DMS53 treated with DMSO at 0.1 percent for 48 hours (cell line): ENCODE data around the gene PRKD2.
A peak's percentile ranks its signal among the peaks of the same experiment; 100 is the strongest.

ENCODE experiments used
- DNase-seq: peaks from one replicate; lab custom pipeline; 2025; ENCODE audit not compliant: unreplicated experiment; lab: John Stamatoyannopoulos, UW

PRKD2 gene

DNA sequence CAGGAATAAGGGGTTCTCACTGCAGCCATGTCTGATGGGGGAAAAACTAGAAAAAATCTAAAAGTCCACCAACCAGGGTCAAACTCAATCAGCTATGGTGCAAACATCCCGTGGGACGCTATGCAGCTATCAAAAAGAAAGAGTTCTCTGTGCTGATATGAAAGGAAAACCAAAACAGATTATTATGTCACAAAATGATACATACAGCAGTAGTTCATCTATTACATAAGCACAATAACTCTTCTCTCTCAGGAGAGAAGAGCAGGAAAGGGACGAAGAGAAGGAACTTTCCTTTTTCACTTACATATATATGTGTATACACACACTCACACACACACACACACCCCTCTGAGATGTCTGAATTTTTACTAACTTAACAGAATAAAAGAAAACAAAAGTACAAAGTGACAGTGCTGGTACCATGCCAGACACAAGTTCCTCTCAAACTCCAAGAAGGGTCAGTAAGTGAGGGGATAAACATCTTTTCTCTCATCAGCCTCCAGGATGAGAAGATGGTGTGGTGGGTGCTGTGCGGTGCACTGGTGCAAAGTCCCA is 26.1 kb upstream of the PRKD2 start:
- DNase-seq, result no peak

DNA sequence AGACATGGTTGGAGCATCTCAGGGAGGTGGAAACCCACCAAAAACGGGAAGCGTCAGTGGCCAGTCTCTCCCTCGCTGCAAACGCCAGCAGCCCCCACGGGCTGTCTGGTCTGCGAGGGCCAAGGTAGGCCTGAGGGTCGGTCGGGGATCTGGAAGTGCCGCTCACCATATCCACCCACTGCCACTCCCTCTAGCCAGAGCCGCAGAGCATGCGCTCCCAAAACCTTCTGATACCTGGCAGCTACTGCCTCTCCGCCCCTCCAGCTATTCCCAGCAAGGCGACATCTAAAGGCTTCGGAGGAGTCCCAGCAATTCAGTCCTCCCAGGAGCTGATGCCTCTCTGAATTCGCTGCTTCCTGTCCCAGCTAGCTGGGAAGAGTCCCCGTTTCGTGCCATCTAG is 24.5 kb upstream of the PRKD2 start:
- DNase-seq, result no peak

DNA sequence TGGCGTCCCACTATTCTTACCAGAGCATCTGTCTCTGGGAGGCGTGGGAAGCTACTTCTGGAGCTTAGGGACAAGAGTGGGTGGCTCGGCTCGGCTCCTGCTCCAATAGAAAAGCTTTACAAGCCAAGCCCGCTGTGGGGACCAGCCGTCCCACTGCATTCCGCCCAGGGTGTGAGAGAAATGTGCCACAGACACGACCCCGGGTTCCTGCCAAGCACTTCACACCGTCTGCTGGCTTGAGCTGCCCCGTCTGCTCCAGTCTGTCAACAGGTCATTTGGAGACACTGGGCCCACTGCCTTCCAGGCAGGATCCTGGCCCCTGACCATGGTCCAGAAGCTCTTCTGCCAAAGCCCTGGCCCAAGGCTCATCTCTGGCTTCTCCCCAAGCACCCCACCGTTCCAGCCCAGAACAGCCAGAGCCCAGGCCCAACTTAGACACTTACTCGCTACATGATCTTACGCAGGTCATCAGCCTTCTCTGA is 22.4 kb upstream of the PRKD2 start:
- no peak for DNase-seq

DNA sequence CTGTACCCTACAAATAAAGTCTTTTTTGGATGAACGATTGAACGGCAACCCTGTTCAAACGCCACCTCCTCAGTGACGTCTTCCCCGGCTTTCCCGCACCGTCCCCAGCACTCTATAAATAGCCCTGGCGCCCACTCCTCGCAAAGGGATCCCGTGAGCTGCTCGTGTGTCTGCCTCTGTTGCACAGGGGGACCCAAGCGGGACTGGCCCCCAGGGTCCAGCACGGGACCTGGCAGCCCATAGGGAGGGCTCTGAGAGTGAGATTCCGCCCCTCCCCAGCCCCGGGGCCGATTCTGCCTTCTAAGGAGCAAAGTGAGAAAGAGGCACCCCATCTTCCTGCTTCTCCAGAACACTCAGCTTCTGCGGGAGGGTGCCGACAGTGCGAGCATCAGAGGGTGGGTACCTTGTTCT is 20.9 kb upstream of the PRKD2 start:
- no peak for DNase-seq

DNA sequence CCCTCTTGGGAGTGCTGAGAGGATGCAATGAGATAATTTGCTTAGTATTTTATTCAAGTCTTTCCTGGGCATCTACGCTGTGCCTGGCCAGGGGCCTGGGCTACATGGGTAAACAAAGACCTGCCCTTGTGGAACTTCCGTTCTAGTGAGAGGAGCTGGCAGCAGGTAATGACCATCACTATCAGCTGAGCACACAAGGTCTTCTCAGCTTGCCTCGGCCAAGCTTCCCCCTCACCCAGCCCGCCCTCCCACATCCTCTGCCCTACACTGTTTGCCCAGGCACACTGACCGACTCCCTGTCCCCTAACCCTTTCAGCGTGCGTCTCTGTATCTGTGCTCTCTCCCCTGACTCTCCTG is 20.4 kb upstream of the PRKD2 start:
- no peak for DNase-seq

DNA sequence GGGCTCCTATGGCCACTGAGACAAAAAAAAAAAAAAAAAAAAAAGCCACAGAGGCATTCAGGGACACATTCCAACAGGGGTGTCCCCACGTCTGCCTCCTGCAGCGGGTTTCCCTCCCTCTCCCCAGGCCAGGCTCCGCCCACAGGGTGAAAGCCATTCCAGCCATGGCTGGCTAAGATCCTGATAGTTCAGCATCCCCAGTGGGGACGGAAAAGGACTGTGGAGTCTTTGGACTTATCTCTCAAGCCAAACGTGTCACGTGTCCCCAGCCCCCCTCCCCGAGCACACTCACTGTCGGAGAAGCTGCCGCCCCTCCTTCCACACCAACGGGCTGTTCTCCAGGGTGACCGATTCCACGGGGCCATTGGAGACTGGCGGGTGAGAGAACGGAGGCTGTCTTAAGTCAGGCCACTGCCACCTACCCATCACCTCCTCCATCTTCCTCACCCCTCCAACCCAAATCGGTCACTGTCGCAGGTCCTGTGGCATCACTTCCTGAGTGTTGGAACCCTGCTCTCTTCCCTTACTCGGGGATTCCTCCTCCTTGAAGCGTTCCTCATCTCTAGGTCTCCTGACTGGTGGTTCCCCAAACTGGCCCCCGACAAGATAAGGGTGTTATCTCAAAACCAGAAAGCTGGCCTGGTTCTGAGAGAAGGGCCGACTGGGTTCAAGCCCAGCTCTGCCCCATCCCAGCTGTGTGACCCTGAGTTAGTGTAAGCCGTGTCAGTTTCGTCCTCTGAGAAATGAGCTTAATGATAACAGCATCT is 19.8 kb upstream of the PRKD2 start:
- DNase-seq, result no peak

DNA sequence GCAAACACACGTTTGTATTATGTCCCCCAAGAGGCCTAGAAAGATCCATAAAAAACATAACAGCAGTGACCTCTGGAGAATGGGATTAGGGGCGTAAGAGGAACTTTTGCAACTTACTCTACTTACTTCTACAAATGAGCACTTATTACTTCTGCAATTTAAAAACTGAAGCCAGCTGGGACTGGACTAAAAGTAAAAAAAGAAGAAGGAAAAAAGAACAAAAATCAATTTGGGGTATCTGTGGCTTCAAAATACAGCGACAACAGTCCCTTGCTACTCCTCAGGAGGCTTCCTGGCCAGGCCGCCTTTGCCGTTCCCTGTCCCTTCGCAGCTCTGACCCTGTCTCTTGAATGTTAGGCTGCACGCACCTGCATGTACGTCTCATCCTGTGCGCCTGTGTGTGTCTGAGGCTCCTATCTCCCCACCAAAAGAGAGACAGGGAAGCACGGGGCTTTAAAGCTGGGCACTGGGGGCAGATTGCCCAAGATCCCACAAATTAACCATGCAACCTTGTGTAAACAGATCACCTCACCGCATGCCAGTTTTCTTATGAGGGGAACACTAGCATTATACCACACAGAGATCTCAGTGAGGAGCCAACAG is 16.9 kb upstream of the PRKD2 start:
- DNase-seq, result no peak

DNA sequence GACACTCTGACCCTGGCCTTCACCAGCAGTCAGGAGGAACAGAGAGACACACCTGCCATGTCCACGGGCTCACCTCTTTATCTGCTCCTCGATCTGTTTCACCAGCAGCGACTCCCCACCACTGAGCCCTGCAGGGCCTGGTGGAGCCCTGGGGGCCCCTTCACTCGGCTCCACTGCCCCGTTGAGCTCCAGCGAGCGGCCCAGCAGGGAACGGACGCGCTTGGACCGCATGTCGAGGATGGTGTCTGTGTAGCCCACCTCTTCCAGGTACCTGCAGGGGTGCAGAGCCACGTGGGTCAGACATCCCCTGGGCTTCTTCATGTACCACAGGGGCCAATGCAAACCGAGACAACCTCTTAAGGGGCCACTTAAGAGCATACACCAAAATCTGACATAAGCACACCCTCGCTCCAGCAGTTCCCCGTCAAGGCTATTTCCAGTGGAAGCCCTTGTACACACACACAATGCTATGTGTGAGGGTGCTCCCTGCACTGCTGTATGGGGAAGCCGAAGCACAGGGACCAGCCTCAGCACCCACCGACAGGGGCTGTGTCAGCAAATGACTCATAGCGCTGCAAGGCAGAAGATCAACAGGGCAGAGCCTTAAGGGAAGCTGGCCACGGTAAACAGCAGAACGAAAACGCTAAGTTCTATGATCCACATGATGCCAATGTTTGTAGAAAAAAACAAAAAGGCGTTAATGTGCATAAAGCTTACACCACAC is 16.2 kb upstream of the PRKD2 start:
- no peak for DNase-seq

DNA sequence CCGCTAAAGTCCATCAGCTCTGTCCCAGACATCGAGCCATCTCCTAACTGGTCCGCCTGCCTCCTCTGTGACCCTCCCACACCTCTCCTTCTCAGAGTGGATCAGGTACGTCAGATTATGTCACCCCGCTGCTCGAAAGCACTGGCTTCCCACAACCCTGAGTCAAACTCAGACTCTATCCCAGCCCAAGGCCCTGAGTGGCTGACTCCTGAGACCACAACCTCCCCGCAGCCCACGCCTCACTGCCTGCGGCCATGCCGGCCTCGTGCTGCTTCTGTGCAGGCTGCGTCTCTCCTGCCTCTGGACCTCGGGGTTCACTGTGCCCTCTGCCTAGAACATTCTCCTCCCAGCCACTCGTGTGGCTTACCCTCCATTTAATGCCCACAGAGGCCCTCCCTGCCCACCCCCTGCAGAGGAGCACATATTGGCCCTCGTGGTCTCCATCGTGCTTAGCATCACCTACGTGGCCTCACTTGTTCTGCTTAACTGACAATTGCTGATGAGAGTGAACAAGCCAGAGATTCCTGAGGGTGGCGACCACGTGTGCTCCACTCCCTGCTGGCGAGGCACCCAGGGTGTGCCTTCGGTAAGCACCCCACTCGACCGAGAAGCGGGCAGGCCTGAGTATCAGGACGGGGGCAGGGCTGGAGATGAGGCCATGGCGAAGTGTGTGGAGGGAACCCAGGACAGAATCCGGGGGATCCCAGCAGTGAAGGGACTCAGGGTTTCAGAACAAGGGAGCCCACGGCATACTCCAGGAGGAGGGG is 15.4 kb upstream of the PRKD2 start:
- DNase-seq, result no peak

DNA sequence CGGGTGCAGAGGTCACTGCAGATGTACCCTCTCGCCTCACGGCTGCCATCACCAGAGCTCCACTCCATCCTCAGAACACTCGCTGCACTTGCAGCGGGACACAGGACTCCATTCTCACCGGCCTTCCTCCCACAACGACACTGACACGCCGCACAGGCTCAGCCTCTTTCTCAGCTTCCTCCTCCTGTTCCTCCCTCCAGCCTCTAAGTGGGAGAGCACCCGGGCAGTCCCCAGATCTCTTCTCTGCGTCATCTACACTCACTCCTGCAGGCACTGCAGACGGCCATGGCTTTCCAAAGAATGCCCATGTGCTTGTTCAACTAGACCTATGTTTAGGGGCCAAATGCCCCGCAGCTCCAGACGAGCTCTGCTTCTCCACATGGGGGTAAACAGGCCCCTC is 14.7 kb upstream of the PRKD2 start:
- DNase-seq, result no peak

DNA sequence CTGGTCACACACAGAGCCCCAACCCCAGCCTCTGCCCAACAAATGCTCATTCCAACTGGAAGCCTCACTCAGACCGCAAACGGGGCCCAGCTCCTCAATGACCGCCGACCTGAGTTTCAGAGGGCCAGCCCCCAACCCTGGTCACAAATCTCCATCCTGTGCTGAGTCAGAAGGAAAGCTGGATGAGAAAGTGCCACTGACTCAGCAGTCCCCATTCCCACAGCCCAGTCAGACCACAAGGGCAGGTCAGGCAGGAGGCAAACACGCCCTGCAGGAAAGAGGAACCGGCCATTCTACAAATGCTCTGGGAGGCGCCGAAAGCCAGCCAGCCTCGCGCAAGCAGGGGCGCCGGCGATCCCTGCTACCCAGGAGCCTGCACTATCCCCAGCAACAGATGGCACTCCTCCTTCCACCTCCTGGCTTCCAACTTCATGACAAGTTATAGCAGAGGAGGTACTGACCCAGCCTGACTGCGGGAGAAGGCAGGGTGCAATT is 14.1 kb upstream of the PRKD2 start:
- DNase-seq, result no peak

DNA sequence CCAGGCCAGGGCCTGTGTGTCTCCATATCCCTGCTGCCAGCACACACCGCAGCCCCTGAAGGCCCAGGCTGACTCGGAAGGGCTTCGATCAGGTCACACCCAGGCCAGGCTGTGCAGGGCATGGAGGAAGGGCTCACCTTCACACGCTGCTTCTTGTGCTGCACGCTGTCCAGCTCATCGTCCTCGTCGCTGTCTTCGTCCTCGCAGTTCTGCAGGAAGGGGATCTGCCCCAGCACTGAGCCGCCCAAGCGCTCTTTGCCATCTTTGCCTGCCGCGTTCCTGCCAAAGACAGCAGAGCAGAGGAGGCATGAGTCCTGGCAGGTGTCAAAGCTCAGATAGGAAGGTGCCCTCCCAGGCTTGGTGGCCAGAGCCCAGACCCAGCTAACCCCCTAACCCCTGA is 13.7 kb upstream of the PRKD2 start:
- DNase-seq, result no peak

DNA sequence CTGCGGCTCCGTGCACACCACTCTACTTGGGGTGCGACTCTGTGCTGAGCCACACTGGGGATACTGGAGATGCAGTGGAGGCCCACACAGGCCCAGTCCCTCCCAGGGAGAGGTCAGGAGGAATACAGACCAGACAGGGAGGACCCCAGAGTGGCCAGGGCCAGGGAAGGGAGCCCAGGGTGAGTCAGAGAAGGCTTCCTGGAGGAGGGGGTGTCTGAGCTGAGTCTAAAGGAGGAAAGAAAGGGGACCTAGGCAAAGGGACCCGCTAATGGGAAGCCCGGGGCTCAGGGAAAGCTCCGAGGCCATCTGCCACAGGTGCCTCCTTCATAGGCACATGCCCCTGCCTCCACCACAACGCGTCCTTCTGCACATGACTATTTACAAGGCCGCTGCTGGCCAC is 13.3 kb upstream of the PRKD2 start:
- DNase-seq, result no peak

DNA sequence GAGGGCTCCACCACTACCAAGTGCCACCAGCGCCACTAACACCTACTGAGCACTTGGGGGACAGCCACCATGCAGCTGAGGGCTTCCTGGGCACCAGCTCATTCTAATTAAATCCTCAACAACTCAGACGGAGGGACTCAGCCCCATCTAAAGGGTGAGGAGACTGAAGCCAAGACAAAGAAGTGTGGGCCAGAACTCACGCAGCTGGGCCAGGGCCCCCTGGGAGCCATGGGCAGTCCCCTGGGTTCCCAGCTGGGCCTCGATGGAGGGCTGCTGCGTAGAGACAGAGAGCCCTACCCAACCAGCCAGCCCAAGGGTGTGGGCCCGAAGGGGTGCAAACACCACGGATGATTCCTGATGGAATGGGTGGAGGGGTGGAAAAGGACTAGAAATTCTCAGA is 12.8 kb upstream of the PRKD2 start:
- DNase-seq, result no peak

DNA sequence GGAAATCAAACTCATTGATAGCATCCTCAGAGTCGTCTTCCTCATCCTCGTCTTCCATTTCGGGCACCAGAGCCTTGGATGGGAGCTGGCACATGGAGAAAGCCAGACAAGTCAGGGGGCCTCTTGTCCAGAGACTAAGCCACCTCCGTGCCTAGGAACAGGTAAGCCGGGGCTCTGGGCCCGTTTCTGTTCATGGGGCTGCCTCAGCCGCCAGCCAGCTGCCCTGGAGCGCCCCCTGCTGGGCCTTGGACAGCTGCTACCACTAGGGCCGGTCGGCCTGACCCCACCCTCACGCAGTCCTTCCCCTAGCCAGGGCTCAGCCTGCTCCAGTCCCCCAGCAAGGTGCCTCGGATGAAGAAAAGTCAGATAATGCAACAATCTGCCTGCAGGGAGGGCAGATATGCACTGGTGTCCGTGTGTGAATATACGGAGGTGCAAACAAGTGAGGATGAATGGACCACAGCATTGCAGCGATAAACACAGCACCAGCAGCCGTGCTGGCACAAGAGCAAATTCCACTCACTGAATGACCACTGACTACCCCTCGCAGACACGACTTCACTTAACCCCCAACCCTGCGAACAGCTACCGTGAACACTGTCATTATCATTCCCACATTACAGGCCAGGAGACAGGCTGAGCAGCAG is 11.9 kb upstream of the PRKD2 start:
- DNase-seq, result peak; percentile 49

DNA sequence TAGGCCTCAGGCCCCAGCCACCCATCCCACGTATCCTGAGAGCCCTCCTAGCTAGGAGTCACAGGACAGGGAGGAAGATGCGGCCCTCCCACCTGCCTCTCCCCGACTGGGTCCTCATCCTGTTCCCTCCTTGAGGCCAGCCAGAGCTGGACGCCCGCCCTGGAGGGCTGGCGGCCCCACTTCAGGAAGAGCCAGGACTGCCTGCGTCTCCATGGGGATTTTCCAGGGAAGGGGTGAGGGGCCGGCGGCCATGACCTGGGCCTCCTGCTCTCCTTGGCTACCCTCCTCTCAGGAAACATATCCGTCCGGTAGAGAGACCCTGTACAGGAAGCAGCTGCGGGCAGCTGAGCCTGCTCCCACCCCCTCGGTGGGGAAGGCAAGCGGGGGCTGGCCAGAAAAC is 11.3 kb upstream of the PRKD2 start:
- no peak for DNase-seq

DNA sequence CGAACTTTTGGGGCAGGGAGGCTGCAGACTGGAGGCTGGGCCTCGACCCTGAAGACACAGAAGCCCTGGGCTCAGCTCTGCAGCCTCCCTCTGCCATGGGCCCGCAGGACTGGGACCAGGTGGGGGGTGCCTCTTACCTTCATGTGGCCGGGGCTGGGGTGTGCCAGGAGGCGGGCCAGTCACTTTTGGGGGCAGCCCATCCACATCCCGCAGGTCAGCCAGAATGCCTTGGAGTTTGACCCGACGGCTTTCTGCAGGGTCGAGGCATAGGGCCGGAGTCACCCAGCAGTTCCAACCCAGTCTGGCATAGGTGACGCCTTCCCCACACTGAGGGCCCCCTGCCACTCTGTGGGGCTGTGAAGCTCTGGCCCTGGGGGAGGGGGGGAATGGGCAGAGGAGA is 10.8 kb upstream of the PRKD2 start:
- no peak for DNase-seq

DNA sequence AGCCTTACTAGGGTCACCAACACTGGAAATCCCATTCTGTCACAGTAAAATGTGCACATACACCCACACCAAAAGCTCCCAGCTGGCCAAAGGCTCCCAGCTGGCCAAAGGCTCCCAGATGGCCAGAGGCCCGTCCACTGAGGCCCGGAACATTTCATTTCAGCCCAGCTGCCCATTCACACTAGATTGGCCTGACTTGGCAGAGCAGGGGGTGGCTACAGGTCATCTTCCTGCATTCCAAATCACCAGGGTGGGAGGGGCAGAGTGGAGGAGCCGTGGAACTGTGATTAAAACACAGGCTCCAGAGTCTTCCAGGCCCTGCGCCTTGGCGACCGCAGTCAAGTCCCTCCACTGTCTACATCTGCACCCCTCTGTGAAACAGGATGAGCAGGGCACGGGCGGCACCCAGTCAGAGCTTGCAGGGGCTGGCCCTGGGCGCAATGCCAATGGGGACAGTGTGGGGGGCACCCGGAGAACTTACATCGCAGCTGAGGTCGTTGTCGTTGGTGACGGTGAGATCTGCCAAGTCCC is 10.1 kb upstream of the PRKD2 start:
- no peak for DNase-seq

DNA sequence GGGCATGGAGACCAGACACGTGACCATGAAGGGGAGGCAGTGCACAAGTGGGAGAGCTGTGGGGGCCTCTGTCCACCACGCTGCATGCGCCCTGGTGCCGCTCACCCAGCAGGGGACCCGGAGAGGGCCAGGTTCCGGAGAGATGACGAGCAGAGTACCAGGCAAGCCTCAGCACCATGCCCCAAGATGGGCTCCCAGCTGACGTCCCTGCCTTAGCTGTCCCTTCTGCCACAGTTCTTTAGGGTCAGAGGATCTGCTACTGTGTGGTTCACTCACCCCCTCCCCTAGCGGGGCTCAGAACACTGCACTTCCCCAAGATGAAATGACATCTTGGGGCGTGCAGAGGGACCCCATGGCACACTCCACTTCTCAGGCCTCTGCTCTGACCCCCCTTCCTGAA is 9.6 kb upstream of the PRKD2 start:
- DNase-seq, result no peak

DNA sequence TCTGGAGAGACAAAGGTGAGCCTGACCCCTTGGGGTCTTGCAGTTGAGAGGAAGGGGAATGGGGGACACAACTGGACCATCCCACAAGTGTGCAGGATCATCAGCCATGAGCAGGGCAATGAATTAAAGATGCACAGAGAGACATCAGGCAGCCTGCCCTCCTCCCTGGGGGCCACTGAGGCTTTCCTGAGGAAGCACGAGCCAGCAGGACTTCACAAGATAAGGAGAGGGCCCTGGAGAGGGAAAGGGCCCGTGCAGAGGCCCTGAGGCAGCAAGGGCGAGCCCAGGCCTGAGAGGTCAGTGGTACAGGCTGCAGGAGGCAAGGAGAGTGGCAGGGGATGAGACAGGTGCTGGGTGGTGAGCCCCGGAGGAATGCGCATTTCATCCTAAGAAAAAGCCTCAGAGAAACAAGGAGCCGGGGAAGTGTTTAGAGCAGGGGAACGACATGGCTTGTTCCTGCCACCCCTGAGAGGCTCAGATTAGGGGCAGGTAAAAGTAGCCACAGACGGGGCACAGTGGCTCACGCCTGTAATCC is 9.0 kb upstream of the PRKD2 start:
- DNase-seq, result no peak
